Inflammatory macrophage treated with lipopolysaccharide for 4 hours (primary cell): Measurements from ENCODE around the gene ACCSL.

Experiments
- DNase-seq: peaks from one replicate; pipeline ENCODE4 v3.0.0-alpha.2; 2020

ACCSL gene

DNA sequence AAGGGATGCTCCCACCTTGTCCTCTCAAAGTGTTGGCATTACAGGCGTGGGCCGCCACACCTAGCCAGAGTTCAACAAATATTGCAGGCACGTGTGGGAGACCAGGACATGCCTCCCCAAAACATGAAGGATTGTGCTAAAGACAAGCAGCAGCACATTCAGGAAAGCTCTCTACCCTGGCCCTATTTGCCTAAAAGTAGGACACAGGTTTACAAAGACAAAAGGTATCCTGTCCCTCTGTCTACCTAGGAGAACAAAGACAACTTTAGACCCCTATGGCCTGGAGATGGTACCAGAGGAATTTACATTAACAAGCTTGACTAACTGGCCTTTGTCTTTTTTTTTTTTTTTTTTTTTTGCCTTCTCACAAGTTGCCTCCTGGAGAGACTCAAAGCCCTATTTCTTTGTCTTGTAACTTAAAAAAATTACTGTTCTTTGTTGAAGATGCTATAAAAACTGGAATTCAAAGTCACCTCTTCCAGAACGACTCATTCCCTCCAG is 17.4 kb downstream of the ACCSL start:
- DNase-seq = no peak

GRCh38 chr11:44065841-44066731 is 18.3 kb downstream of the ACCSL start, which contains the start of gene ACCS:
Gene ACCS, plus strand, starts transcription at chr11:44066270. Its CDS starts 1,358 bp downstream, at chr11:44067628.
- peak; percentile 89 for DNase-seq

GRCh38 chr11:44066732-44067141 is 19.0 kb downstream of the ACCSL start:
- DNase-seq = peak; percentile 47

GRCh38 chr11:44067266-44067665 is 19.5 kb downstream of the ACCSL start:
- peak; percentile 55 for DNase-seq

GRCh38 chr11:44068180-44068579 is 20.4 kb downstream of the ACCSL start:
- DNase-seq = no peak

DNA sequence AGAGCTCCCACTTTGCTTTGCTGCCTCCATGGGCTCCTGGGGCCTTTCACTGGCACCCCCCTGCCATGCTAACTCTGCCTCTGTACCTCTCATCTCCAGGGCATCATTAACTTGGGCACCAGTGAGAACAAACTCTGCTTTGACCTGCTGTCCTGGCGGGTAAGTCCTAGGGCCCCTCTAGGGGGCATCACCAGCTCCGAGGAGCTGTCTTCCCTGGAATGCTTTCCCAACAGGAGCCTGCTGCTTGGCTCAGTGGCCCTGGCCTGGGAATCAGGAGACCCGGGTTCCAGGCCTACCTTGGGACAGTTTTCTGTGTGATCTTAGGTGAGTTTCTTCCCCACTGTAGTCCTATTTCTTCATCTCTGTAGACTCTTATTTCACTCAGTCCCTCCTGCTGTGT is 23.4 kb downstream of the ACCSL start:
- DNase-seq = no peak

DNA sequence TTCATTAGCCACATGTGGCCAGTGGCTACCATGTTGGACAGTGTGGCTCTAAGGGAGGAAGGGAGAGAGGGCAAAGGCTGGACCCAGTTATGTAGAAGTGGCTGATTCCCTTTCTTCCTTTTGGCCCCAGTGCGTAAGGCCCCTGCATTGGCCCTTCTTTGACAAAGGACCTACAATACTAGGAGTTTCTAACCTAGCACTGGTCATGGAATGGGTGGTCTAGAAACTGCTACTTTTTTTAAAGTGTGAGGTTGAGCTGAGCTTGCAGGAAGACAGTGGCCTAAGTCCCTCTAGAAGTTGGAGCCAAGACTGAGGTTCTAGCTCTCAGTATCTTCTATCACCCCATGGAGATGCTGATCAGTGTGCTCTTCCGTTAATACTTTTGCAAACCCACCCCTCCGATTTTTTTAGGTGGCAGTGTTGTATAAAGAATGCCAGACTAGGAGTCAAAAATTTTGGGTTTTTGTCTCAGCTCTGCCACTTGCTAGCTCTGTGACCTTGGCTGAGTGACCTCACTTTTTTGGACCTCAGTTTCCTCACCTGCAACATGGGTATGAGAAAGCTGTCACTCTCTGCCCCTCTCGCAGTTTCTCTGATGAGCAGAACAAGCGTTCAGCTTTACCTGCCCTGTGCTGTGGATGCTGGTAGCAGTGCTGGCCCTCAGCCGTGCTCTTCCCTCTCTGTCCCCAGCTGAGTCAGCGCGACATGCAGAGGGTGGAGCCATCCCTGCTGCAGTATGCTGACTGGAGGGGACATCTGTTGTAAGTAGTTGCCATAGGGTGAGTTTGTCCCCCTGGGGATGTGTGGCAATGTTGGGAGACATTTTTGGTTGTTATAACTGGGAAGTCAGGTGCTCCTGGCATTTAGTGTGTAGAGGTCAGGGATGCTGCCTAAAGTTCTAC is 25.2 kb downstream of the ACCSL start:
- DNase-seq = no peak

GRCh38 chr11:44078794-44079193 is 31.0 kb downstream of the ACCSL start:
- no peak for DNase-seq

GRCh38 chr11:44079376-44079775 is 31.6 kb downstream of the ACCSL start:
- no peak for DNase-seq

DNA sequence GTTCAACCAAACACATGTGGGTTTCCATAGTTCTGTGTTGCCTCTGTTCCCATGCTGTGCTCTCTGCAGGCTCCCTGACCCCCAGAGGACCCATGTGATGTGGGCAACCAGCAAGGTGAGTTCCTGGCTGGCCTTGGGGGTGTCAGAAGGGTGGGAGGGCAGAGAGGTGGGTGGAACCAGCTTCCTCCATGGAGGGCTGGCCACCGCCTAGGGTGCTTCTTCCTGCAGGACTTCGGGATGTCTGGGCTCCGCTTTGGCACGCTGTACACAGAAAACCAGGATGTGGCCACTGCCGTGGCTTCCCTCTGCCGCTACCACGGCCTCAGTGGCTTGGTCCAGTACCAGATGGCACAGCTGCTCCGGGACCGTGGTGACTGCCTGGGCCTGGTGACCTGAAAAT is 33.2 kb downstream of the ACCSL start:
- no peak for DNase-seq

- DNase-seq = no peak
Measured at GRCh38 chr11:44082645-44083044, 34.9 kb downstream of the ACCSL start.

DNA sequence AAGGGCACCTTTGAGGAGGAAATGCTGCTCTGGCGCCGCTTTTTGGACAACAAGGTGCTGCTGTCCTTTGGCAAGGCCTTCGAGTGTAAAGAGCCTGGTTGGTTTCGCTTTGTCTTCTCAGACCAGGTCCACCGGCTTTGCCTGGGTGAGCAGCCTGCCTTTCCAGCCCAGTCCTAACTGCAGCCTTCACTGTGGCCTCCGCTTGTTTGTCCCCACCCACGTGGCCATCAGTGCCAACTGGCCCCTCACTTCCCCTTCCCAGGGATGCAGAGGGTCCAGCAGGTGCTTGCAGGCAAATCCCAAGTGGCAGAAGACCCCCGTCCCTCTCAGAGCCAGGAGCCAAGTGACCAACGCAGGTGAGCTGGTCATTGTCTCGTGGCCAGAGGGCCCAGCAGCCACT is 35.7 kb downstream of the ACCSL start:
- DNase-seq = no peak

DNA sequence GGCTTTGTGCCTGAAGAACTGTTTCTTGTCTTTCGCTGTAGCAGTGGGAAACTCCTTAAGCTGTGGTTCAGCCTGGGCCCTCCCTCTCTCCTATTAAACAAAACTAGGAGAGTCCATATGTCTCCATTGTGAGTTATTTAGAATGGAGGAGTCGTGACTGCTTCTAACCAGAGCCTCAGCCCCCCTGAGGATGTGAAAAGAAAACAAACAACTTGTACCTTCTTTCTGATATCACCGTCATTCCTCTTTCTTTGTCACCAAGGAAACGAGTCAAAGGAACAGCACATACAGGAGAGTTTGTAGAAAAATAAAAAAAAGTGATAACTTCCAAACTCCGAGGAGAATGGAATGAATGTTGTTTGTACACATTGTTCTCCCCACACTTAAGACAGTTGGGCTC is 36.1 kb downstream of the ACCSL start:
- DNase-seq = no peak

DNA sequence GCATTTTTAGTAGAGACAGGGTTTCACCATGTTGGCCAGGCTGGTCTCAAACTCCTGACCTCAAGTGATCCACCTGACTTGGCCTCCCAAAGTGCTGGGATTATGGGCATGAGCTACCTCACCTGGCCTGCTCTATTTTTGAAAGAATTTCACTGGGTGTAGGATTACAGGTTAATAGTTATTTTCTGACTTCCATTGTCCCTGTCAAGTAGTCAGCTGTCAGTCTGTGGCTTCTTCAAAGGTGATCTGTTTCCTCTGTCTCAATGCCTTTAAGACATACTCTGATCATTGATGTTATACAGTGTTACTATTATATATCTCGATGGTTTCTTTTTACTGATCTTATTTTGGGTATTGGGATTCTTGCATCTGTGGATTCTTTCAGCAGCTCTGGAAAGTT is 37.5 kb downstream of the ACCSL start:
- DNase-seq = no peak

DNA sequence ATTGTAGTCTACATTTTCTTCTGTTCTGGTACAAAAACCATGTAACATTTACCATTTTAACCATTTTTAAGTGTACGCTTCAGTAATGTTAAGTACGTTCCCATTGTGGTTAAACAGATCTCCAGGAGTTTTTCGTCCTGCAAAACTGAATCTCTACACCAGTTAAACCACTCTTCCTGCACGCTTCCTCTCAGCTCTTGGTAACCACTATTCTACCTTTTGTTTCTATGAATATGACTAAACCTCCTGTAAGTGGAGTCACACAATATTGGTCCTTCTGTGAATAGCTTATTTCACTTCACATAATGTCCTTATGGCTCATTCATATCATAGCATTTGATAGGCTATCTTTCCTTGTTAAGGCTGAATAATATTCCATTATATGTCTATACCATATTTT is 40.6 kb downstream of the ACCSL start:
- no peak for DNase-seq

DNA sequence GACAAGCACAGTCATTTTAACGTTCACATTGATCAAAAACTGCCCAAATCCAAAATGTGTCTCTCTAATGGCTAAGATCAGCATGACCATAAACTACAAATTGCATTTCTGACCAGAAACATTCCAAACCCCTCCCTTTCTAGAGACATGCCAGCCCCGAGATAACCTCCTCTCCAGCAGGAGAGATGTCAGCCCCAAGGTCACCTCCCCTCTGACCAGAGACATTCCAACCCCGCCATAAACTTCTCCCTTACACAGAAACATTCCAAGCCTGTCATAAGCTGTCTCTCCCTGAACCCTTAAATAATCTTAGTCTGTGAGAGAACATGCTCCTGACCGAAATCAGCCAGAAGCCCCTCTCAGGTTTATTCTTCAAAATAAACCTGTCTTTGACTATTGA is 41.1 kb downstream of the ACCSL start:
- DNase-seq = no peak

GRCh38 chr11:44090539-44090938 is 42.8 kb downstream of the ACCSL start:
- no peak for DNase-seq

DNA sequence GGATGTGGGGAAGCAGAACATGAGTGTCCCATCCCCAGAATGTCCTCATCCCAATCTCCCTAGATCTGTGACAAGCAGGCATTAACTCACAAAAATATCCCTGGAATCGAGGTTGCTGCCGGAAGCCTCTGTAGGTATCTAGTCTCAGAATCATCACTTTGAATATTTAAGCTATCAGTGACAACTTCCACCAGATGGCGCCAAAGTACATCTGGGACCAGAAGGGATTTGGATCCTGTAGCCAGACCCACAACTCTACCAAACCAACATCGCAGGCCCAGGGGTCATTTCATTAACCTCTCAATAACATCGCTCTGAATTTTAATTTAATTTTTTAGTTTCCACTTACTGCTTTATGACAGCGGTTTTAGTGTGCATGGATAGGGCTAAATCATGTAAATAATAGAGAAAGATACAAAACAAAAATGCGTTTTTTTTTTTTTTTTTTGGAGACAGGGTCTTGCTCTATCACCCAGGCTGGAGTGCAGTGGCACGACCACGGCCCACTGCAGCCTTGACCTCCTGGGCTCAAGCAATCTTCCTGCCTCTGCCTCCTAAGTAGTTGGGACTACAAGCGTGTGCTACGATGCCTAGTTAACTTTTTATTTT is 46.6 kb downstream of the ACCSL start:
- peak; percentile 88 for DNase-seq

GRCh38 chr11:44095506-44096359 is 48.0 kb downstream of the ACCSL start, which contains the start of gene EXT2:
Gene EXT2, plus strand, starts transcription at chr11:44095678. Its CDS starts 12,035 bp downstream, at chr11:44107713.
- peak; percentile 86 for DNase-seq

GRCh38 chr11:44096360-44097185 is 48.8 kb downstream of the ACCSL start:
- DNase-seq = peak; percentile 2

DNA sequence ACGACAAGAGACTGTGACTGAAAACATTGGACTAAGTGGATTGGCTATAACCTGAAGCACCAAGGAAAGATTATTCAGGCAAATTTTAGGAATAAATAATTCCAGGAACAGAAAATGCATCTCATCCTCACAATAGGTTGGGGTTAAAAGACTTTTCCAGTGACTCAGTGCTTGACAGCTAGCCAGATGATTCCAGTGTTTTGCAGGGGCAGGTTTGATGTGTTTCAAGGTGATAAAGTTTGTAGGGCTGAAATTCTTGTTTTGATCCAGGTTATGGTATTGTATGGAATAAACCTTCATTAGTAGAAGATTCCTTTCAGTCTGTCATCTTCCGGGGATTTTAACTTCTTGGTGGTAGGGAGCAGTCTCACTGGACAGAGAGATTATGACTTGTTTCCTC is 50.0 kb downstream of the ACCSL start:
- no peak for DNase-seq
